ENCODE data around the gene OTOP3.

GRCh38 chr17:74907012-74907411 lies 28.7 kb upstream of the OTOP3 start:
- TF ChIP-seq CSRNP3 (CRISPR knock-in tag; IDR thresholded peaks at IDR 0.05) (no peak), CSDC2 (CRISPR knock-in tag; IDR thresholded peaks at IDR 0.05) (no peak), POU6F1 (CRISPR knock-in tag; IDR thresholded peaks at IDR 0.05; ENCODE audit: borderline replicate concordance, low read depth) (no peak), PATZ1 (CRISPR knock-in tag; IDR thresholded peaks at IDR 0.05; ENCODE audit: borderline replicate concordance) (no peak), CREB5 (CRISPR knock-in tag; IDR thresholded peaks at IDR 0.05; ENCODE audit: low read depth) (no peak), ZNF70 (CRISPR knock-in tag; IDR thresholded peaks at IDR 0.05) (no peak), PPARA (CRISPR knock-in tag; IDR thresholded peaks at IDR 0.05; ENCODE audit: borderline replicate concordance) (no peak), SNAI2 (CRISPR knock-in tag; IDR thresholded peaks at IDR 0.05) (no peak), ARNTL (CRISPR knock-in tag; IDR thresholded peaks at IDR 0.05; ENCODE audit: borderline replicate concordance, low read depth) (no peak)
